T-cell (primary cell): Measurements from ENCODE around the gene FBRSL1. TPM values are rescaled to one million over a fixed set of nuclear protein-coding genes. Genes with fewer than 3 reads are reported as not detected.
"Not testable (repeated sequence)": the region's sequence is repeated elsewhere in the genome, so short reads cannot be mapped to it uniquely, and the experiment has no call there.

Source experiments
- ATAC-seq, 4 experiments: fragments of 200-7000 bp in 3 of 4; fragments of 150-1000 bp in 1 of 4; cut with Tn5 transposase; replicated peaks in 1 of 4; 1 replicate in 3 of 4; 2 replicates in 1 of 4; pipeline ENCODE4 v1.10.0; 2021; ENCODE audit warnings: moderate library complexity in 3 of 4, mild to moderate bottlenecking in 2 of 4, moderate number of reproducible peaks in 1 of 4
- CTCF ChIA-PET, 2 donors: fragments of 300-600 bp; sonication (Branson Sonifier 250); formaldehyde crosslinking; loops; one replicate each; lab custom pipeline; 2022; ENCODE audit warnings: antibody characterized with exemption in 2 of 2; lab: Charles Lee
- POLR2A ChIA-PET, 2 donors: fragments of 300-600 bp; sonication (Branson Sonifier 250); formaldehyde crosslinking; loops; one replicate each; lab custom pipeline; 2022; ENCODE audit warnings: antibody characterized with exemption in 2 of 2; lab: Charles Lee
- DNase-seq, 35 experiments: peaks; one replicate each; pipeline versions ENCODE4 v3.0.0 to v3.0.0-alpha.2; 2013 to 2023
- H3K27ac ChIP-seq: one replicate; pipeline ENCODE4 v1.5.1; 2013; ENCODE audit warnings: low read length
- H3K27me3 ChIP-seq, 2 experiments: replicated peaks in 1 of 2; 1 replicate in 1 of 2; 2 replicates in 1 of 2; pipeline versions ENCODE4 v1.6.1 to v1.7.0; 2013; ENCODE audit warnings: low read length in 1 of 2, mixed read lengths in 1 of 2; ENCODE audit not compliant: control insufficient read depth in 2 of 2, insufficient read depth in 2 of 2; ENCODE audit errors: extremely low read depth in 1 of 2
- H3K36me3 ChIP-seq, 2 donors: 1 replicate in 1 of 2; 2 replicates in 1 of 2; pipeline versions ENCODE4 v1.6.1 to v1.7.0; 2013; ENCODE audit warnings: low read length in 1 of 2; ENCODE audit not compliant: control insufficient read depth in 2 of 2, insufficient read depth in 1 of 2; ENCODE audit errors: extremely low read depth in 1 of 2
- H3K4me1 ChIP-seq, 2 experiments: 1 replicate in 1 of 2; 2 replicates in 1 of 2; pipeline versions ENCODE4 v1.6.1 to v1.7.0; 2013; ENCODE audit warnings: low read length in 2 of 2, mixed read lengths in 1 of 2; ENCODE audit not compliant: insufficient read depth in 2 of 2, control insufficient read depth in 1 of 2; ENCODE audit errors: extremely low read depth in 1 of 2
- H3K4me3 ChIP-seq, 2 donors: 1 replicate in 1 of 2; 2 replicates in 1 of 2; pipeline versions ENCODE4 v1.5.1 to v1.7.0; 2013; ENCODE audit warnings: mild to moderate bottlenecking in 2 of 2, low read length in 1 of 2, moderate library complexity in 1 of 2; ENCODE audit not compliant: control insufficient read depth in 1 of 2; ENCODE audit errors: extremely low read depth in 1 of 2
- H3K9me3 ChIP-seq: 2 replicates; pipeline ENCODE4 v1.7.0; 2013
- H3K27ac Mint-ChIP-seq, 2 donors: one replicate each; pipeline ENCODE4 v1.8.0; 2020 to 2021; ENCODE audit warnings: mild to moderate bottlenecking in 2 of 2, mixed read lengths in 2 of 2
- H3K27me3 Mint-ChIP-seq, 2 donors: one replicate each; pipeline ENCODE4 v1.8.0; 2021 to 2022; ENCODE audit warnings: mixed read lengths in 2 of 2
- H3K36me3 Mint-ChIP-seq: one replicate; pipeline ENCODE4 v1.8.0; 2021; ENCODE audit warnings: mixed read lengths
- H3K4me1 Mint-ChIP-seq, 3 donors: one replicate each; pipeline ENCODE4 v1.8.0; 2020 to 2022; ENCODE audit warnings: mixed read lengths in 3 of 3, mild to moderate bottlenecking in 1 of 3
- H3K4me3 Mint-ChIP-seq, 3 donors: one replicate each; pipeline ENCODE4 v1.8.0; 2020 to 2022; ENCODE audit warnings: mild to moderate bottlenecking in 3 of 3, mixed read lengths in 3 of 3, moderate library complexity in 3 of 3
- H3K9me3 Mint-ChIP-seq, 3 donors: one replicate each; pipeline ENCODE4 v1.8.0; 2020 to 2022; ENCODE audit warnings: mixed read lengths in 3 of 3
- WGBS: methylation state at CpG from one replicate; pipeline ENCODE4 v1.1.5; 2013; ENCODE audit warnings: missing lambda C conversion rate; ENCODE audit not compliant: insufficient coverage; 5-methylcytosine and 5-hydroxymethylcytosine counted together
- total RNA-seq, 35 experiments: library from RNA in 6 of 35; stranded (reverse) in 6 of 35; fragments of 120-200 nt in 1 of 35; gene quantifications; one replicate each; pipeline versions ENCODE4 v1.2.1 to v1.2.4 and lab custom pipeline; 2013 to 2026

FBRSL1 gene
- total RNA-seq, 5 donors from 2014 or later (not counting 1 experiment from before 2014, with no cell fraction given) = 82.1 to 114 (median 99.3) TPM

- Mint-ChIP-seq H3K27ac (peak overlapping the region in 1 of 2 donors; percentile 81), H3K4me3 (peak overlapping the region in 2 of 3 donors; percentile 35 to 82), H3K27me3 (no peaks in the 10 kb centered on the region), H3K36me3 (no peaks in the 10 kb centered on the region), H3K4me1 (peaks cover 40 to 57% (median 46%) of the 10 kb centered on the region in 3 donors), H3K9me3 (no peaks in the 10 kb centered on the region)
- WGBS = 72% methylated on average over 13 of the region's 35 CpGs
- Histone ChIP-seq H3K4me3 (peak overlapping the region in 1 of 2 donors; percentile 40), H3K4me1 (peaks cover 19 to 56% of the 10 kb centered on the region in 2 experiments), H3K9me3 (no peaks in the 10 kb centered on the region), H3K36me3 (no peaks in the 10 kb centered on the region), H3K27me3 (peaks cover 0 to 44% of the 10 kb centered on the region in 2 experiments), H3K27ac (no peak overlapping the region)
- CTCF ChIA-PET = no interaction called here
- ATAC-seq = peak in 1 of 4 experiments; percentile 30
- POLR2A ChIA-PET = no interaction called here
- peak in 15 of 35 experiments; percentile 29 to 64 (median 37) for DNase-seq
Observed at GRCh38 chr12:132474237-132474741, 15.7 kb upstream of the FBRSL1 start.

- not testable (repeated sequence) for H3K36me3 ChIP-seq
Observed at GRCh38 chr12:132474799-132475303, 15.1 kb upstream of the FBRSL1 start.

GRCh38 chr12:132475304-132476037, 14.5 kb upstream of the FBRSL1 start:
- Mint-ChIP-seq H3K4me3 (peak overlapping the region in 2 of 3 donors; percentile 57 to 66), H3K4me1 (peaks cover 34 to 49% (median 39%) of the 10 kb centered on the region in 3 donors), H3K27ac (peak overlapping the region; percentile 63 to 68), H3K36me3 (no peaks in the 10 kb centered on the region), H3K9me3 (no peaks in the 10 kb centered on the region), H3K27me3 (no peaks in the 10 kb centered on the region)
- H3K27me3 ChIP-seq = peaks cover 0 to 49% of the 10 kb centered on the region in 2 experiments
- peak in 2 of 4 experiments; percentile 40 to 72 for ATAC-seq
- no peaks in the 10 kb centered on the region for H3K9me3 ChIP-seq
- peak in 16 of 35 experiments; percentile 28 to 67 (median 38) for DNase-seq
- peaks cover 17 to 49% of the 10 kb centered on the region in 2 experiments for H3K4me1 ChIP-seq
- ChIA-PET POLR2A (interaction anchor here in 1 of 2 donors (0.6 kb wide), 1 partner anchor 12 kb away, joined by 3 read pairs; no protein-coding TSS in a partner anchor), CTCF (no interaction called here)
- WGBS = 71% methylated on average over 30 of the region's 47 CpGs
- peak overlapping the region in 1 of 2 donors; percentile 16 for H3K4me3 ChIP-seq
- peak overlapping the region; percentile 44 for H3K27ac ChIP-seq
- H3K36me3 ChIP-seq = no peaks in the 10 kb centered on the region

More at GRCh38 chr12:132474799-132475303, 15.1 kb upstream of the FBRSL1 start:
- H3K4me3 Mint-ChIP-seq, H3K27me3 Mint-ChIP-seq, ATAC-seq, H3K27ac ChIP-seq, H3K36me3 Mint-ChIP-seq, H3K9me3 ChIP-seq, H3K4me3 ChIP-seq, H3K9me3 Mint-ChIP-seq, H3K27ac Mint-ChIP-seq, CTCF ChIA-PET: not testable (repeated sequence)
- Histone ChIP-seq H3K4me1 (peaks cover 17 to 50% of the 10 kb centered on the region in 2 experiments), H3K27me3 (peaks cover 0 to 47% of the 10 kb centered on the region in 2 experiments)
- peak in 1 of 35 experiments; percentile 44 for DNase-seq
- WGBS = no CpG with 5 or more reads among the region's 56 CpGs
- POLR2A ChIA-PET = interaction anchor here in 1 of 2 donors (0.6 kb wide), 1 partner anchor 13 kb away, joined by 3 read pairs; no protein-coding TSS in a partner anchor
- peaks cover 38 to 55% (median 44%) of the 10 kb centered on the region in 3 donors for H3K4me1 Mint-ChIP-seq

GRCh38 chr12:132476038-132476414, 13.9 kb upstream of the FBRSL1 start:
- H3K36me3 Mint-ChIP-seq = no peaks in the 10 kb centered on the region
- no peaks in the 10 kb centered on the region for H3K9me3 ChIP-seq
- CTCF ChIA-PET = no interaction called here
- peaks cover 33 to 43% (median 36%) of the 10 kb centered on the region in 3 donors for H3K4me1 Mint-ChIP-seq
- H3K4me3 Mint-ChIP-seq = peak overlapping the region; percentile 21 to 66 (median 43)
- no peaks in the 10 kb centered on the region for H3K27me3 Mint-ChIP-seq
- H3K36me3 ChIP-seq = no peaks in the 10 kb centered on the region
- POLR2A ChIA-PET = no interaction called here
- H3K4me3 ChIP-seq = no peak overlapping the region
- H3K4me1 ChIP-seq = peaks cover 15 to 51% of the 10 kb centered on the region in 2 experiments
- 94% methylated on average over 20 of the region's 26 CpGs for WGBS
- no peak for ATAC-seq
- H3K27me3 ChIP-seq = peaks cover 0 to 52% of the 10 kb centered on the region in 2 experiments
- H3K9me3 Mint-ChIP-seq = no peaks in the 10 kb centered on the region
- H3K27ac ChIP-seq = peak overlapping the region; percentile 44
- H3K27ac Mint-ChIP-seq = peak overlapping the region; percentile 58 to 63
- no peak for DNase-seq

GRCh38 chr12:132476421-132476820, 13.5 kb upstream of the FBRSL1 start:
- Mint-ChIP-seq H3K4me3 (peak overlapping the region; percentile 6 to 66 (median 21)), H3K9me3 (no peaks in the 10 kb centered on the region), H3K27ac (peak overlapping the region in 1 of 2 donors; percentile 63), H3K36me3 (no peaks in the 10 kb centered on the region), H3K27me3 (peaks cover 0 to 1% of the 10 kb centered on the region in 2 donors), H3K4me1 (peaks cover 31 to 41% (median 36%) of the 10 kb centered on the region in 3 donors)
- no peaks in the 10 kb centered on the region for H3K9me3 ChIP-seq
- ChIA-PET POLR2A (no interaction called here), CTCF (no interaction called here)
- H3K4me1 ChIP-seq = peaks cover 12 to 49% of the 10 kb centered on the region in 2 experiments
- 73% methylated on average over 18 of the region's 18 CpGs for WGBS
- no peaks in the 10 kb centered on the region for H3K36me3 ChIP-seq
- no peak overlapping the region for H3K4me3 ChIP-seq
- no peak for ATAC-seq
- H3K27ac ChIP-seq = no peak overlapping the region
- H3K27me3 ChIP-seq = peaks cover 0 to 51% of the 10 kb centered on the region in 2 experiments
- DNase-seq = no peak
